Tibial nerve (tissue), 4 donors: ENCODE data around the gene MRPL44.

Experiments
- CTCF ChIP-seq, 5 experiments: fragments of 200-600 bp in 3 of 5; fragments of 450-650 bp in 2 of 5; sonication (generic) in 3 of 5; IDR thresholded peaks; one replicate each; pipeline ENCODE4 v1.5.1; 2016 to 2019; ENCODE audit warnings: antibody characterized with exemption in 5 of 5, mild to moderate bottlenecking in 3 of 5, moderate library complexity in 2 of 5
- EP300 ChIP-seq, 2 donors: sonication (generic); formaldehyde crosslinking; IDR thresholded peaks; one replicate each; pipeline ENCODE4 v1.6.1; 2017; ENCODE audit warnings: antibody characterized with exemption in 2 of 2, mild to moderate bottlenecking in 1 of 2
- POLR2A ChIP-seq, 2 donors: fragments of 450-650 bp; IDR thresholded peaks; one replicate each; pipeline ENCODE4 v1.6.1; 2017; ENCODE audit warnings: antibody characterized with exemption in 2 of 2, mild to moderate bottlenecking in 2 of 2, moderate library complexity in 2 of 2

GRCh38 chr2:223944166-223944702 lies 13.0 kb upstream of the MRPL44 start:
- TF ChIP-seq POLR2A (IDR thresholded peaks at IDR 0.05) (no peak), CTCF (IDR thresholded peaks at IDR 0.05) (no peak), EP300 (IDR thresholded peaks at IDR 0.05) (no peak)
